Measurements from ENCODE around the gene CTPS1. TPM values are rescaled to one million over a fixed set of nuclear protein-coding genes. Genes with fewer than 3 reads are reported as not detected.

The CTPS1 gene
- total and polyA plus RNA-seq, 2 experiments from 2014 or later, result 19.8 to 30.3 TPM

DNA sequence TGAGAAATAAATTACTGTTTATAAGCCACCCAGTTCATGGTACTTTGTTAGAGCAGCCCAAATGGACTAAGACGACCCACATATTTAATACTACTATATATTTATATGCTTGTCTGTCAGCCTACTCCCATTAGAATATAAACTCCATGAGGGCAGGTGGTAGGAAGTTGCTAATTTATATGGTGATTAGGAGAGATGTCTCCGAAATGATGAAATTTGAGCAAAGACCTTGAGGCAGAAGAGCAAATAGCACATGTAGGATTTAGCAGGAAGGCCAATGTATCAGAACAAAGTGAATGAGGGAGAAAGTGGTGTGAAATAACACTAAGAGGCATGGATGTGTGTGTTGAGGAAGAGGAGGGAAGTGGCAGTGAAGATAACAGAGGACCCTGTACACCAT lies 52.7 kb downstream of the CTPS1 start:
- no peak overlapping the region for H3K4me3 ChIP-seq
- no peaks in the 10 kb centered on the region for H3K79me2 ChIP-seq (ENCODE audit: insufficient read depth)
- in situ Hi-C loops (cut with MboI), result no loop called here
- H3K9ac ChIP-seq, result no peak overlapping the region
- no peaks in the 10 kb centered on the region for H3K27me3 ChIP-seq (replicated peaks; ENCODE audit: insufficient read depth)
- H3K36me3 ChIP-seq (ENCODE audit: low read depth), result no peaks in the 10 kb centered on the region
- no peak overlapping the region for H3K4me2 ChIP-seq (ENCODE audit: unreplicated experiment)
- no peaks in the 10 kb centered on the region for H3K9me2 ChIP-seq (ENCODE audit: insufficient read depth)
- H3K27ac ChIP-seq, result no peak overlapping the region
- TF ChIP-seq EZH2 (IDR thresholded peaks at IDR 0.05; ENCODE audit: insufficient read depth, poor library complexity, severe bottlenecking) (no peak), EZH2phosphoT487 (IDR thresholded peaks at IDR 0.05; ENCODE audit: insufficient read depth, low read depth) (no peak)
- no peaks in the 10 kb centered on the region for H3K9me3 ChIP-seq (ENCODE audit: low read depth)
- no peak overlapping the region for H2AFZ ChIP-seq
- H3F3A ChIP-seq (ENCODE audit: insufficient read depth), result no peaks in the 10 kb centered on the region
- no peaks in the 10 kb centered on the region for H4K20me1 ChIP-seq (ENCODE audit: insufficient read depth)
- WGBS, 2 experiments (ENCODE audit: low coverage in 1 of 2, low lambda C conversion rate in 2 of 2, missing lambda C conversion rate in 2 of 2), result 96 to 100% methylated on average over 2 of the region's 2 CpGs
- no peak for DNase-seq
- no peaks in the 10 kb centered on the region for H3K4me1 ChIP-seq (ENCODE audit: insufficient read depth)

GRCh38 chr1:41033272-41033671 lies 53.8 kb downstream of the CTPS1 start:
- DNase-seq, result no peak
- Histone ChIP-seq H3K27me3 (replicated peaks; ENCODE audit: insufficient read depth) (no peaks in the 10 kb centered on the region), H3K36me3 (ENCODE audit: low read depth) (no peaks in the 10 kb centered on the region), H3K27ac (no peak overlapping the region), H3K9ac (no peak overlapping the region), H2AFZ (no peak overlapping the region), H3K79me2 (ENCODE audit: insufficient read depth) (no peaks in the 10 kb centered on the region), H3F3A (ENCODE audit: insufficient read depth) (no peaks in the 10 kb centered on the region), H3K4me2 (ENCODE audit: unreplicated experiment) (no peak overlapping the region), H3K4me3 (no peak overlapping the region), H3K4me1 (ENCODE audit: insufficient read depth) (no peaks in the 10 kb centered on the region), H3K9me2 (ENCODE audit: insufficient read depth) (no peaks in the 10 kb centered on the region), H3K9me3 (ENCODE audit: low read depth) (no peaks in the 10 kb centered on the region), H4K20me1 (ENCODE audit: insufficient read depth) (no peaks in the 10 kb centered on the region)
- WGBS, 2 experiments (ENCODE audit: low coverage in 1 of 2, low lambda C conversion rate in 2 of 2, missing lambda C conversion rate in 2 of 2), result 100% methylated on average over 3 of the region's 3 CpGs
- TF ChIP-seq EZH2phosphoT487 (IDR thresholded peaks at IDR 0.05; ENCODE audit: insufficient read depth, low read depth), result no peak
- TF ChIP-seq EZH2 (IDR thresholded peaks at IDR 0.05; ENCODE audit: insufficient read depth, poor library complexity, severe bottlenecking), result no peak
- in situ Hi-C loops (cut with MboI), result no loop called here

- Histone ChIP-seq H3K4me2 (ENCODE audit: unreplicated experiment) (no peak overlapping the region), H3F3A (ENCODE audit: insufficient read depth) (no peaks in the 10 kb centered on the region), H4K20me1 (ENCODE audit: insufficient read depth) (no peaks in the 10 kb centered on the region), H3K36me3 (ENCODE audit: low read depth) (peaks cover 12% of the 10 kb centered on the region; the same call in 1 of the 2 replicates), H3K4me1 (ENCODE audit: insufficient read depth) (no peaks in the 10 kb centered on the region), H3K27me3 (replicated peaks; ENCODE audit: insufficient read depth) (no peaks in the 10 kb centered on the region), H3K9ac (no peak overlapping the region), H3K27ac (no peak overlapping the region), H3K9me3 (ENCODE audit: low read depth) (no peaks in the 10 kb centered on the region), H3K79me2 (ENCODE audit: insufficient read depth) (no peaks in the 10 kb centered on the region), H3K9me2 (ENCODE audit: insufficient read depth) (no peaks in the 10 kb centered on the region), H3K4me3 (no peak overlapping the region), H2AFZ (no peak overlapping the region)
- in situ Hi-C loops (cut with MboI), result no loop called here
- DNase-seq, result no peak
- 98% methylated on average over 3 of the region's 3 CpGs for WGBS, 2 experiments (ENCODE audit: low coverage in 1 of 2, low lambda C conversion rate in 2 of 2, missing lambda C conversion rate in 2 of 2)
- TF ChIP-seq EZH2phosphoT487 (IDR thresholded peaks at IDR 0.05; ENCODE audit: insufficient read depth, low read depth), result no peak
- TF ChIP-seq EZH2 (IDR thresholded peaks at IDR 0.05; ENCODE audit: insufficient read depth, poor library complexity, severe bottlenecking), result no peak
Measured at GRCh38 chr1:41037116-41037903, 57.8 kb downstream of the CTPS1 start.

- in situ Hi-C loops (cut with MboI), result no loop called here
- Histone ChIP-seq H3K4me1 (ENCODE audit: insufficient read depth) (no peaks in the 10 kb centered on the region), H2AFZ (no peak overlapping the region), H3K79me2 (ENCODE audit: insufficient read depth) (no peaks in the 10 kb centered on the region), H3K4me2 (ENCODE audit: unreplicated experiment) (no peak overlapping the region), H3F3A (ENCODE audit: insufficient read depth) (no peaks in the 10 kb centered on the region), H3K27me3 (replicated peaks; ENCODE audit: insufficient read depth) (no peaks in the 10 kb centered on the region), H3K4me3 (no peak overlapping the region), H3K9me3 (ENCODE audit: low read depth) (no peaks in the 10 kb centered on the region), H4K20me1 (ENCODE audit: insufficient read depth) (no peaks in the 10 kb centered on the region), H3K27ac (no peak overlapping the region), H3K9me2 (ENCODE audit: insufficient read depth) (no peaks in the 10 kb centered on the region), H3K36me3 (ENCODE audit: low read depth) (peaks cover 12% of the 10 kb centered on the region; the same call in 1 of the 2 replicates), H3K9ac (no peak overlapping the region)
- TF ChIP-seq EZH2phosphoT487 (IDR thresholded peaks at IDR 0.05; ENCODE audit: insufficient read depth, low read depth) (no peak), EZH2 (IDR thresholded peaks at IDR 0.05; ENCODE audit: insufficient read depth, poor library complexity, severe bottlenecking) (no peak)
- 81 to 85% methylated on average over 5 of the region's 5 CpGs for WGBS, 2 experiments (ENCODE audit: low coverage in 1 of 2, low lambda C conversion rate in 2 of 2, missing lambda C conversion rate in 2 of 2)
- DNase-seq, result no peak
Measured at GRCh38 chr1:41038110-41038509, 58.6 kb downstream of the CTPS1 start.

Data from GM23248 (cell line).